ENCODE data around the gene ITIH5.

The ITIH5 gene

DNA sequence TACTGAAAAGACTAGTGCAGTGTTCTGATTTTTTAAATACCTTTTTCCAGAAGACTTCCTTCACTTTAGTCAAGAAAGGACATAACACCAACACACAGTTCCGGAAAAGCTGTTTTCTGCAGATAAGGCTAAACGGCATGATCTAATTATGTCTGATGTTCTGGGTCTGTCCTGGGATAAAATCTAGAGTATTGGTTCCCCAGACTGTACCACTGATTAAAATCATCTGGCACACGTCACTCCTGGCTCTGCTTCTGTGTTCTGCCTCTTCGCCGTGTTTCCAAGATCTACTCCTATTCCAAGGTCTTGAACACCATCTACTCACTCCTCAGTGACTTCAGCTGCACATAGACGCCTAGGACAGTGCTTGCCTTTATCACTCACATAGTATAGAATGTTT, 155.2 kb downstream of the ITIH5 start:
- H3K4me3 ChIP-seq (ENCODE audit: low read depth, low read length) = no peak overlapping the region
- no peak for DNase-seq (ENCODE audit: low read depth)
- no peak for TF ChIP-seq CTCF (conservative IDR thresholded peaks at IDR 0.05; ENCODE audit: low read depth, low read length)

All from choroid plexus epithelial cell (primary cell).